Testis (tissue), 3 donors: ENCODE data around the gene SHISA2. TPM values are rescaled to one million over a fixed set of nuclear protein-coding genes. Genes with fewer than 3 reads are reported as not detected.

ENCODE experiments used
- DNase-seq: peaks from one replicate; pipeline ENCODE4 v3.0.0-alpha.2; 2019
- H3K27ac ChIP-seq, 2 donors: fragments of 200-600 bp; sonication (generic); one replicate each; pipeline ENCODE4 v1.5.1; 2019
- H3K27me3 ChIP-seq: fragments of 200-600 bp; sonication (generic); one replicate; pipeline ENCODE4 v1.5.1; 2019
- H3K36me3 ChIP-seq: fragments of 200-600 bp; sonication (generic); one replicate; pipeline ENCODE4 v1.5.1; 2017; ENCODE audit warnings: low read depth; ENCODE audit errors: missing control alignments
- H3K4me1 ChIP-seq: fragments of 200-600 bp; sonication (generic); one replicate; pipeline ENCODE4 v1.5.1; 2019
- H3K4me3 ChIP-seq, 2 donors: fragments of 200-600 bp; sonication (generic); one replicate each; pipeline ENCODE4 v1.5.1; 2017 to 2019
- H3K9me3 ChIP-seq: fragments of 200-600 bp; sonication (generic); one replicate; pipeline ENCODE4 v1.5.1; 2017
- POLR2A ChIP-seq: fragments of 450-650 bp; IDR thresholded peaks from one replicate; pipeline ENCODE4 v1.6.1; 2017; ENCODE audit warnings: antibody characterized with exemption, mild to moderate bottlenecking, moderate library complexity
- WGBS, 2 donors: methylation state at CpG; one replicate each; pipeline ENCODE4 v1.1.5; 2018; 5-methylcytosine and 5-hydroxymethylcytosine counted together
- intact Hi-C: fragments of 100-400 bp; cut with DNase I; formaldehyde crosslinking; loops from one replicate; pipeline ENCODE4 v1.15.1; 2023; ENCODE audit warnings: low total_unique reads
- polyA plus RNA-seq: library from polyadenylated mRNA; stranded (reverse); fragments of 350-450 nt; fragmentation: Illumina TruSeq; extraction: RNeasy Lipid Tissue Mini Kit (QIAGEN cat#74804); gene quantifications from one replicate; pipeline ENCODE4 v1.2.3, GENCODE V29; 2014; ENCODE audit warnings: low read depth, low replicate concordance; ENCODE audit not compliant: insufficient read depth
- total RNA-seq, 2 donors: library from RNA; depleted of rRNA; stranded (reverse); fragments of >200 nt; gene quantifications; one replicate each; pipeline ENCODE4 v1.2.3, GENCODE V29; 2016
- TF ChIP-seq, protein P1 (sequence below), 3 experiments: fragments of 450-650 bp in 2 of 3; fragments of 200-600 bp in 1 of 3; sonication (generic) in 1 of 3; IDR thresholded peaks; one replicate each; pipeline ENCODE4 v1.5.1; 2016 to 2019; ENCODE audit warnings: antibody characterized with exemption in 3 of 3, mild to moderate bottlenecking in 2 of 3, moderate library complexity in 1 of 3

SHISA2 gene
- total and polyA plus RNA-seq, 3 donors from 2014 or later, result 2.7 to 20.6 (median 8.2) TPM

DNA sequence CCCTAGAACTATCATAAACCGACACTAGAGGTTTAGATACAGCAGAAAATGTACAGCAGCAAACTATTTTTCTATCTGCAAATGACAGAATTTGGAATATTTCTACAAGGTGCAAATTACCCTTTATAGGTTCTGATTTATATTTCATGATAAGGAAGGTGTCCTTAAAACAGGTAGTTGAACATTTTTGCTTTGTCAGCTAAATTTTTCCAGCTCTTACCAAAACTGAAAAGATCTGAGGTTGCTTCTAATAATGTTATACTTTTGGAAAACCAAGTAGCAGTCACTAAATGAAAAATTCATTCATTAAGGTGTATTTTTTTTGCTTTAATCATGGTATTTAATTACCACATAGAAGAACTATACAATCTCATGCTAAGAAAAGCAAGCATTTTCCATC lies 9.0 kb downstream of the SHISA2 start:
- intact Hi-C loops, result no loop called here
- Histone ChIP-seq H3K9me3 (no peaks in the 10 kb centered on the region), H3K27ac (no peak overlapping the region), H3K27me3 (no peaks in the 10 kb centered on the region), H3K4me1 (no peaks in the 10 kb centered on the region), H3K4me3 (no peak overlapping the region), H3K36me3 (no peaks in the 10 kb centered on the region)
- WGBS, 2 donors, result 91 to 93% methylated on average over 1 of the region's 1 CpG
- no peak for DNase-seq
- TF ChIP-seq POLR2A, result no peak
- TF ChIP-seq, protein P1, sequence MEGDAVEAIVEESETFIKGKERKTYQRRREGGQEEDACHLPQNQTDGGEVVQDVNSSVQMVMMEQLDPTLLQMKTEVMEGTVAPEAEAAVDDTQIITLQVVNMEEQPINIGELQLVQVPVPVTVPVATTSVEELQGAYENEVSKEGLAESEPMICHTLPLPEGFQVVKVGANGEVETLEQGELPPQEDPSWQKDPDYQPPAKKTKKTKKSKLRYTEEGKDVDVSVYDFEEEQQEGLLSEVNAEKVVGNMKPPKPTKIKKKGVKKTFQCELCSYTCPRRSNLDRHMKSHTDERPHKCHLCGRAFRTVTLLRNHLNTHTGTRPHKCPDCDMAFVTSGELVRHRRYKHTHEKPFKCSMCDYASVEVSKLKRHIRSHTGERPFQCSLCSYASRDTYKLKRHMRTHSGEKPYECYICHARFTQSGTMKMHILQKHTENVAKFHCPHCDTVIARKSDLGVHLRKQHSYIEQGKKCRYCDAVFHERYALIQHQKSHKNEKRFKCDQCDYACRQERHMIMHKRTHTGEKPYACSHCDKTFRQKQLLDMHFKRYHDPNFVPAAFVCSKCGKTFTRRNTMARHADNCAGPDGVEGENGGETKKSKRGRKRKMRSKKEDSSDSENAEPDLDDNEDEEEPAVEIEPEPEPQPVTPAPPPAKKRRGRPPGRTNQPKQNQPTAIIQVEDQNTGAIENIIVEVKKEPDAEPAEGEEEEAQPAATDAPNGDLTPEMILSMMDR (IDR thresholded peaks at IDR 0.05), result no peak

DNA sequence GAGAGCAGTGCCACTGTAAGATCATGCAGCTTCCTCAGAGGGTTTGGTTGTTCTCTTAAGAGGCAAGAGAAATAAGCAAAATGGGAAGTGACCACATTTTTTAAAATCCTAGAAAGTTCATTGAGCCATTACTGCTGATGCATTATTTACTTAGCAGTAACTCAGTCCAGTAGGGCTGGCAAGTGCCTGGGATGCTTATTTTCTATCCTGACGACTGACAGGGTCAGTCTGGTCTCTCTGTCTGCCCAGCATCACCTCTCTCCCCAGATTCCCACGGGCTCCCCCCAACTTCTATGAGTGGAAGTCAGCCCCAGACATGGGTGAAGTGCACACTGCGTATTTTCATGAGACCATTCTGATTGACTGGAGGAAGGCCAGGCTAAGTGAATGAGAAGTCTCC lies 10.4 kb downstream of the SHISA2 start:
- no peaks in the 10 kb centered on the region for H3K36me3 ChIP-seq
- no peak for TF ChIP-seq POLR2A
- TF ChIP-seq, protein P1 (IDR thresholded peaks at IDR 0.05), result no peak
- H3K4me1 ChIP-seq, result no peaks in the 10 kb centered on the region
- 60 to 68% methylated on average over 3 of the region's 3 CpGs for WGBS, 2 donors
- H3K4me3 ChIP-seq, result no peak overlapping the region
- no peak overlapping the region for H3K27ac ChIP-seq
- intact Hi-C loops, result no loop called here
- no peaks in the 10 kb centered on the region for H3K9me3 ChIP-seq
- no peak for DNase-seq
- H3K27me3 ChIP-seq, result no peaks in the 10 kb centered on the region

DNA sequence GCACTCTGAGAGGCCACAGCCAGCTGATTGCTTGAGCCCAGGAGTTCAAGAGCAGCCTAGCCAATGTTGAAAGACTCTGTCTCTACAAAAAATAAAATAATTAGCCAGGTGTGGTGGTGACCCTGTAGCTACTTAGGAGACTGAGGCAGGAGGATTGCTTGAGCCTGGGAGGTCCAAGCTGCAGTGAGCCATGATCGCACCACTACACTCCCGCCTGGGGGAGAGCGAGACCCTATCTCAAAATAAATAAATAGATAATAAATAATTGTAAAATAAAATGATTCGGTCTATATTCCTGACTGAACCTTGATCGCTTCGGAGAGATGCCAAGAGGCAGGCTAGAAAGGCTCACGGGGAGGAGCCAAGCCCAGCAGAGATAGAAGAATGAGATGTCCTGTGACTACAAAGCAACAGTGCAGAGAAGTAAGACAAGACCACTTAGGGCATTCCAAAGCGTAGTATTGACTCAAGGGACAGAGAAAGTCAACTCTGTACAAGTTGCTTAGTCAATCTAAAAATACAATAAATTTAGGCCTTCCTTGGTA lies 12.8 kb downstream of the SHISA2 start:
- H3K36me3 ChIP-seq, result no peaks in the 10 kb centered on the region

DNA sequence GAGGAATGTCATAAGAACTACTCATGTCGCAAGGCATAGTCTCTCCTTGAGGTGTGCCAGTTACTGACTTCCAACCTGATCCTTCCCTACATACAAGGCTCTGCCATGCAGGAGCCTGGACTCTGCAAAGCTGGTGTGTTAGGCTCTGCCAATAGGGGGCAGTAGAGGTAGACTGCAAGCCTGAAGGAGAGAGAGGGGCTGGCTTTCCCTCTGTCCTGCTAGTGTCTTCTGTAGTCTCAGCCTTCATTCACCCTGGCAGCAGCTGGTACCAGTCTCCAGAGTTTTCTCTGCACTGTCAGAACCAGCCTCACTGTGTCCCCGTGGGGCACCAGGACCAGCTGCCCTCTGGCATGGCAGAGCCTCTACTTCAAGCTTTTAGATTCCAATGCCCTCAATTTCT lies 14.5 kb downstream of the SHISA2 start:
- H3K27ac ChIP-seq, result no peak overlapping the region
- peak; percentile 71 for DNase-seq
- no peaks in the 10 kb centered on the region for H3K4me1 ChIP-seq
- H3K36me3 ChIP-seq, result no peaks in the 10 kb centered on the region
- H3K4me3 ChIP-seq, result no peak overlapping the region
- H3K27me3 ChIP-seq, result no peaks in the 10 kb centered on the region
- TF ChIP-seq POLR2A, result no peak
- TF ChIP-seq, protein P1 (IDR thresholded peaks at IDR 0.05), result peak in 2 of 3 experiments; percentile 31 to 47
- H3K9me3 ChIP-seq, result no peaks in the 10 kb centered on the region
- intact Hi-C loops, result no loop called here
- WGBS, 2 donors, result 58 to 76% methylated on average over 2 of the region's 2 CpGs

More for the DNA sequence above, 12.8 kb downstream of the SHISA2 start:
- H3K27me3 ChIP-seq, result no peaks in the 10 kb centered on the region
- intact Hi-C loops, result no loop called here
- no peaks in the 10 kb centered on the region for H3K9me3 ChIP-seq
- TF ChIP-seq, protein P1 (IDR thresholded peaks at IDR 0.05), result no peak
- TF ChIP-seq POLR2A, result no peak
- 93% methylated on average over 8 of the region's 8 CpGs for WGBS, 2 donors
- H3K4me1 ChIP-seq, result no peaks in the 10 kb centered on the region
- H3K27ac ChIP-seq, result no peak overlapping the region
- DNase-seq, result no peak
- no peak overlapping the region for H3K4me3 ChIP-seq

DNA sequence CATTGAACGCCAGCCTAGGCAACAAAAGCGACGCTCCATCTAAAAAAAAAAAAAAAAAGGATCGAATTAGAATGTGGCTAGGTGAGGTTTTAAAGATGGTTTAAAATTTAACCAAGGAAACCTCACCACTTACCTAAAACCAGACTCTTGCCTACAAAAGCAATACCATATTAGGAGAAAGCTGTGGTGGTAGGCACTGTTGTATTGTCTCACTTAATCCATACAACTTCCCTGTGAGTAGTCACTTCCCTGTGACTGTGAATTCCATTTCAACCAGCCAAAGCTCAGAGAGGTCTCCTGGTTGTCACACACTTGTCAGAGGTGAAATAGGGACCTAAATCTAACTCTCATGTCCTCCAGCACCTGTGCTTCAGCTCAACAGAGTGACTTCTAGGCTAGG lies 15.4 kb downstream of the SHISA2 start:
- Histone ChIP-seq H3K36me3 (no peaks in the 10 kb centered on the region), H3K4me1 (no peaks in the 10 kb centered on the region), H3K4me3 (no peak overlapping the region), H3K27ac (no peak overlapping the region), H3K27me3 (no peaks in the 10 kb centered on the region), H3K9me3 (no peaks in the 10 kb centered on the region)
- intact Hi-C loops, result no loop called here
- no peak for DNase-seq
- TF ChIP-seq, protein P1 (IDR thresholded peaks at IDR 0.05), result no peak
- no peak for TF ChIP-seq POLR2A
- WGBS, 2 donors, result 83 to 99% methylated on average over 4 of the region's 4 CpGs
